ENCODE data around the gene NFKBIL1. TPM values are rescaled to one million over a fixed set of nuclear protein-coding genes. Genes with fewer than 3 reads are reported as not detected.

The NFKBIL1 gene
- total and polyA plus RNA-seq, 9 of the 15 experiments (the other 6 are each of a cell fraction or from before 2014, with no cell fraction given): 0.49 to 33.1 (median 7.6) TPM

GRCh38 chr6:31532644-31533454 lies 14.6 kb upstream of the NFKBIL1 start (continued):
- TF ChIP-seq RREB1 (CRISPR knock-in tag; IDR thresholded peaks at IDR 0.05) (no peak), NFRKB (IDR thresholded peaks at IDR 0.05; ENCODE audit: low read depth) (no peak)

- Histone ChIP-seq H3K27ac (ENCODE audit: extremely low read depth, low read depth, low read length) (no peak overlapping the region), H3K9me3 (replicated peaks; ENCODE audit: control insufficient read depth, insufficient read depth, low read depth, low read length) (no peaks in the 10 kb centered on the region), H4K20me1 (replicated peaks; ENCODE audit: control insufficient read depth, insufficient read depth, low read length) (peaks cover 43% of the 10 kb centered on the region), H3K27me3 (ENCODE audit: control insufficient read depth in 2 of 2, insufficient read depth in 2 of 2, low read length in 2 of 2) (no peaks in the 10 kb centered on the region), H3K79me2 (ENCODE audit: control insufficient read depth, insufficient read depth, low read length) (peaks cover 53% of the 10 kb centered on the region), H3K36me3 (ENCODE audit: control insufficient read depth, insufficient read depth, low read length) (peaks cover 90% of the 10 kb centered on the region), H3K4me1 (replicated peaks in 1 of 2; ENCODE audit: control insufficient read depth in 2 of 2, insufficient read depth in 2 of 2, low read length in 2 of 2) (peaks cover 0 to 17% of the 10 kb centered on the region in 2 experiments; a peak in 3 of 5 replicates), H3K4me2 (ENCODE audit: insufficient read depth, low read length) (no peak overlapping the region), H3K9ac (ENCODE audit: insufficient read depth in 1 of 2, low read depth in 2 of 2, low read length in 2 of 2) (no peak overlapping the region), H3K9me1 (ENCODE audit: control insufficient read depth, insufficient read depth, low read length) (peaks cover 6% of the 10 kb centered on the region), H3K4me3 (no peak overlapping the region), H2AFZ (ENCODE audit: low read depth, low read length) (no peak overlapping the region)
- ATAC-seq (no peak), DNase-seq (ENCODE audit: extremely low read depth in 1 of 4, low spot score in 3 of 4) (no peak), FAIRE-seq (no peak)
- in situ Hi-C loops (cut with MboI) (loop anchor here (5.0 to 25.0 kb wide), 2 partner anchors 36 to 1429 kb away; partner anchors contain the start of genes BRD2, HLA-DMA and MICB), intact Hi-C loops (cut with micrococcal nuclease) (no loop called here)
- no TSS peak for BruUV-seq (replicated peaks)
- ChIA-PET CTCF (ENCODE audit: low intra/inter-chr PET ratio) (no interaction called here), POLR2A (interaction anchor here (1.0 to 1.5 kb wide), 3 partner anchors 11 to 16 kb away, joined by 3 to 5 read pairs (median 4); partner anchors contain the start of gene NFKBIL1)
- 84% methylated on average over 1 of the region's 1 CpG for WGBS (ENCODE audit: insufficient coverage, low coverage, missing lambda C conversion rate)
- TF ChIP-seq ZNF79 (CRISPR knock-in tag; IDR thresholded peaks at IDR 0.05; ENCODE audit: low read depth) (no peak), TEAD1 (CRISPR knock-in tag; IDR thresholded peaks at IDR 0.05) (0 out of 4 replicates have a peak, but pooled peaks of 1 of the 2 experiments have one; percentile 2), POLR2A (conservative IDR thresholded peaks at IDR 0.05) (peak; percentile 41; the same call in 1 of the 2 replicates), RBFOX2 (IDR thresholded peaks at IDR 0.05; ENCODE audit: low read depth, low read length) (peak; percentile 58), HBP1 (CRISPR knock-in tag; IDR thresholded peaks at IDR 0.05) (0 out of 2 replicates have a peak, but pooled peaks have one; percentile 22), SUPT5H (IDR thresholded peaks at IDR 0.05) (0 out of 2 replicates have a peak, but pooled peaks have one; percentile 20), CTCF (IDR thresholded peaks at IDR 0.05 in 2 of 3, conservative IDR thresholded peaks at IDR 0.05 in 1 of 3; ENCODE audit: insufficient read depth in 2 of 3, low read depth in 1 of 3, low read length in 3 of 3) (no peak), FOXK1 (CRISPR knock-in tag; IDR thresholded peaks at IDR 0.05; ENCODE audit: borderline replicate concordance) (0 out of 2 replicates have a peak, but pooled peaks have one; percentile 10)
Measured at GRCh38 chr6:31533455-31533841, 14.0 kb upstream of the NFKBIL1 start.
